Muscle layer of duodenum (tissue), 2 donors: ENCODE data around the gene PALB2.
A peak's percentile ranks its signal among the peaks of the same experiment; 100 is the strongest.
"Not testable (repeated sequence)": the region's sequence is repeated elsewhere in the genome, so short reads cannot be mapped to it uniquely, and the experiment has no call there.

ENCODE experiments used
- H3K27ac ChIP-seq: one replicate; pipeline ENCODE4 v1.7.0; 2013; ENCODE audit warnings: mild to moderate bottlenecking, low read length
- H3K27me3 ChIP-seq: one replicate; pipeline ENCODE4 v1.7.0; 2013; ENCODE audit warnings: low read depth, mild to moderate bottlenecking, control low read depth, low read length
- H3K36me3 ChIP-seq, 2 donors: one replicate each; pipeline ENCODE4 v1.7.0; 2013; ENCODE audit warnings: low read length in 2 of 2, control low read depth in 1 of 2, mild to moderate bottlenecking in 1 of 2; ENCODE audit not compliant: insufficient read depth in 2 of 2, control insufficient read depth in 1 of 2
- H3K4me1 ChIP-seq, 2 donors: one replicate each; pipeline ENCODE4 v1.7.0; 2013; ENCODE audit warnings: low read length in 2 of 2, mild to moderate bottlenecking in 2 of 2, control low read depth in 1 of 2, moderate library complexity in 1 of 2; ENCODE audit not compliant: insufficient read depth in 2 of 2, control insufficient read depth in 1 of 2
- H3K4me3 ChIP-seq, 2 donors: one replicate each; pipeline ENCODE4 v1.7.0; 2013; ENCODE audit warnings: low read length in 2 of 2, low read depth in 1 of 2, mild to moderate bottlenecking in 1 of 2
- H3K9me3 ChIP-seq, 2 donors: one replicate each; pipeline ENCODE4 v1.7.0; 2013; ENCODE audit warnings: low read length in 2 of 2, control low read depth in 1 of 2, mild to moderate bottlenecking in 1 of 2; ENCODE audit not compliant: control insufficient read depth in 1 of 2
- donor health status: healthy.

Gene PALB2

DNA sequence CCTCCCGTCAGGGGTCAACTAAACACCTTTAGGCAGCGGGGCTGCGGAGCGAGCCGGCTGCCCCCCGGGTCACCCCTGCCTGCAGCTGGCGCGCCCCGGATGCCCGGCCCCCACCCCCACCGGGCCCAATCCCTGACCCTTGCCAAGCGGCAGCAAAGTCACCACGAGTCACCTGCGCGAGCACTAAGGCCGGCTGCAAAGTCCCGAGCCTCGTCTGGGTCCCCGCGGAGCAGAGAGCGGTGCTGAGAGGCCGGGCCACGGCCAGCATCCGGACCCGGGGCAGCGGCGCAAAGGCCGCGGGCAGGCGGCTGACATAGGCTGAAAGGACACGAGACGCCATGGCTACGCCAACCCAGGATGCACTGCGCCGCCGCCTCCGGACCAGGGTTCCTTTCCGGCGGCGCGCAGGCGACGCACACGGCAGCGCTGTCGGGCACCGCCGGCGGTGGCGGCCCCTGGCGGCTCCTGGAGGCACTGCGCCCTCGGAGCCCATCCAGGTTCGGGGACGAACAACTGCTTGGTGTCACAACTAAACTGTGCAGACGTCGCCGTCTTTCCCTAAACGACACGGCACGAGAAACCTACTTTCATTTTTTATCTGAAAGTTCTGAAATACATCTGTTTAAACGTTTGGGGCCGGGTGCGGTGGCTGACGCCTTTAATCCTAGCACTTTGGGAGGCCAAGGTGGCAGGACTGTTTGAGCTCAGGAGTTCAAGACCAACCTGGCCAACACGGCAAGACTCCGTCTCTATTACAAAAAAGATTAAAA lies 45.0 kb downstream of the PALB2 start, which contains the start of gene NDUFAB1:
Gene NDUFAB1 (minus strand): TSS at position 366 of the 770 bp plus-strand sequence. CDS start 26 bp downstream, at position 340.
- Histone ChIP-seq H3K4me1 (peaks cover 7 to 19% of the 10 kb centered on the region in 2 donors), H3K36me3 (peaks cover 19 to 26% of the 10 kb centered on the region in 2 donors), H3K9me3 (no peaks in the 10 kb centered on the region), H3K4me3 (peak within 1 kb of the TSS; percentile 88 to 99), H3K27ac (peak within 1 kb of the TSS; percentile 77), H3K27me3 (no peaks in the 10 kb centered on the region)

DNA sequence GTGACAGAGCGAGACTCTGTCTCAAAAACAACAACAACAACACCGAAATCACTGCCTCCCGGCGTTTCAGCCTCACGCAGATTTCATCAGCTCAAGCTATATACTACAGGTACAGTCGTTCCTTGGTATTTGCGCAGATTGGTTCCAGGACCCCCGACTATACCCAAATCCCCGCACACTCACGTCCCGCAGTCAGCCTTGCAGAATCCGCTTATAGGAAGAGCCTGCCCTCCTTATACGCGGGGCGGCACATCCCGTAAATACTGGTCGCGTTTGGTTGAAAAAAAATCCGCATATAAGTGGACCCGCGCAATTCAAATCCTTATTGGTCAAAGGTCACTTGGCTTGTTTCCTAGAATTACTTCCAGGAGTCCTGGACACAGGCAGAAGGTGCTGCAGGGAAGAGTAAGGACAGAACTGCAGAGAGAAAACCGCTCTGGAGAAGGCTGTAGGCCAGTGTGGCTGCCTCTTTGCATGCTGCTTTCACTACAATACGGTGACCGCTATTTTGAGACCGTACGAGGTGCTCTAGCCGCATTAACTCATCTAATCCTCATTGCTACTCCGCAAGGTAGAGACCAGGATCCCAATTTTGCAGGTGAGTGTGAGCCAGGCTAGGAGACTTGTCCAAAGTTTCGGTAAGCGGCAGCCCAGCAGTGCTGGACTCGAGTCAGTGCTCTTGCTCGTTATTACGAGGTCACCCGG lies 45.7 kb downstream of the PALB2 start:
- H3K4me3 ChIP-seq = peak overlapping the region; percentile 88 to 99
- no peaks in the 10 kb centered on the region for H3K27me3 ChIP-seq
- H3K4me1 ChIP-seq = peaks cover 7 to 19% of the 10 kb centered on the region in 2 donors
- no peaks in the 10 kb centered on the region for H3K9me3 ChIP-seq
- peaks cover 20 to 29% of the 10 kb centered on the region in 2 donors for H3K36me3 ChIP-seq
- H3K27ac ChIP-seq = peak overlapping the region; percentile 77

DNA sequence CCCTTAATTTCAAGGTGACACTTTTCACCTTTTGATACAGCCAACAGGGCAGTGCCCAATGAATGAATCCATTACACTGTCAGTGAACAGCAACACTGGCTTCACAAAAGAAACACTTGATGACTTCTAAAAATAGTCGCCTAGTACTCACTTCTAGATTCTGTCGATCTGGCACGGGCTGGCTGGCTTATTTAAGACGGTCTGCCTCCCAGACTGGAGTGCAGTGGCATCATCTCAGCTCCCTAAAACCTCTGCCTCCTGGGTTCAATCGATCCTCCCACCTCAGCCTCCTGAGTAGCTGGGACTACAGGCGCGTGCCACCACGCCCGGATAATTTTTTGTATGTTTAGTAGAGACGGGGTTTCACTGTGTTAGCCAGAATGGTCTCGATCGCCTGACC lies 46.9 kb downstream of the PALB2 start:
- Histone ChIP-seq H3K9me3 (no peaks in the 10 kb centered on the region), H3K36me3 (peaks cover 23 to 41% of the 10 kb centered on the region in 2 donors), H3K4me1 (peaks cover 7 to 19% of the 10 kb centered on the region in 2 donors), H3K4me3 (no peak overlapping the region), H3K27ac (no peak overlapping the region), H3K27me3 (no peaks in the 10 kb centered on the region)

DNA sequence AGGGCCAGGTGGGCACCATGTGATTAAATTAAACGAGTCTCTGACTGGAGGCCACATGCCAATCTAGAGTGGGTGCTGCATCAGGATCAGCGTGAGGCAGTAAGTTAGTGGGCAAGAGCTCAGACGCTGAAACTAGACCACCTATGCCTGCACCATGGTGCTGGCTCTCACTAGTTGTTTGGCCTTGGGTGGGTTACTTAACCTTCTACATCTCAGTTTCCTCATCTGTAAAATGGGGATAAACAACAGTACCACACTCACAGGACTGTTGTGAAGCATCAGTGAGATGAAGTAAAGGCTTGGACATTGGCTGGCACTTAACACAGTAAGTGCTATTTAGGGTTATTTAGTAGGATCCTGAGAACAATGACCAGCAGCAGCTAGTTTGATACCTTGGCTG lies 50.9 kb downstream of the PALB2 start:
- H3K4me3 ChIP-seq = no peak overlapping the region
- peaks cover 4 to 22% of the 10 kb centered on the region in 2 donors for H3K4me1 ChIP-seq
- peaks cover 45 to 60% of the 10 kb centered on the region in 2 donors for H3K36me3 ChIP-seq
- no peaks in the 10 kb centered on the region for H3K27me3 ChIP-seq
- H3K27ac ChIP-seq = no peak overlapping the region
- H3K9me3 ChIP-seq = no peaks in the 10 kb centered on the region

DNA sequence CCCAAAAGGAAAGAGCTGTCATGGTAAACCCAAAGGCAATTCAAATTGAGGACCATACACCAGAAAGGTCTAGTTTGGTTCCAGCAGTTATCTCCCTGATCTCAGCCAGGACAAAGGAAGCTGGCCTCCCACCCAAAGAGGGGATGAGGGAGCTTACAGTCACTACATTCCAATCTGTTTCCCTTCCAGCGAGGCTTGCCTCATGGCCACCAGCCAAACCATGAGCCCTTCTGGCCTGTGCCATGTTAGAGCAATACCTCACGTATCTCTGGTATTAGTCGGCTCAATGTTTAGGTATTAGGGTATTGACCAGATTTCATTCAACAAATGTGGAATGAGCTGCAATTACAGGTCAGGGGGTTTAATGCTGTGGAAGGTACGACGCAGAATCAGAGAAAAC lies 53.4 kb downstream of the PALB2 start:
- no peak overlapping the region for H3K4me3 ChIP-seq
- peaks cover 53 to 63% of the 10 kb centered on the region in 2 donors for H3K36me3 ChIP-seq
- H3K9me3 ChIP-seq = no peaks in the 10 kb centered on the region
- no peak overlapping the region for H3K27ac ChIP-seq
- no peaks in the 10 kb centered on the region for H3K27me3 ChIP-seq
- peaks cover 3 to 7% of the 10 kb centered on the region in 2 donors for H3K4me1 ChIP-seq

DNA sequence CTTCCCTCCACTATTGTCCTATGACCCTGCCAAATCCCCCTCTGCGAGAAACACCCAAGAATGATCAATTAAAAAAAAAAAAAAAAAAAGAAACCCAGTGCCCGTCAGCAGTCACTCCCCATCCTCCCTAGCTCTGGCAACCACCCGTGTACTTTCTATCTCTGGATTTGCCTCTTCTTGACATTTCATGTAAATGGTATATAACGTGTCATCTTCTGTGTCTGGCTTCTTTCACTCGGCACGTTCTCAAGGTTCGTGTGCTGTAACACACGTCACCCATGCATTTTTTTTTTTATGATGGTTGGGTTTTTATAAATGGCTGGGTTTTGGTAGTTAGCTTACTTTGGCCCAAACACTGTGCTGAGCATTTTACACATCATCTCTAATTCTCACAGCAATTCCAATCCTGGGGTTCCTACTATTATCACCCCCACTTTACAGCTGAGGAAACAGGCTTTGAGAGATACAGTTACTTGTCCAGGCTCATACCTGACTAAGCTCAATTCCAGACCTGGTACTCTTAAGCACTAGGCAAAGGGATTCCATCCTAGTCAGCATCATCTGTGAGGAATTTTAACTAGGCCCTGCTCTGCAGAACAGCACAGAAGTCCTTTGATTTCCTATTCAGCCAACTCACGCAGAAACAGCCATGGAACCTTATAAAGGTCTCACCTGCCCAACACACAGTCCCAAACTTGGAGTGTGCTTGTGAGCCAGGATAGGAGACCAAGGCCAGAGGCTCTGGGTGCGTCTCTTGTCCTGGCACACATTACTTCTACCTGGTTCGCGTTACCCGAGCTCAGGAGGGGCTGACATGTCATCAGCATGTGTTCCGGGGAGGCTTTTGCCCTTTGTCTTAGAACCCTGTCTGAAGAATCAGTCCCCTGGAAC lies 56.7 kb downstream of the PALB2 start:
- Histone ChIP-seq H3K4me1 (peaks cover 0 to 7% of the 10 kb centered on the region in 2 donors), H3K36me3 (peaks cover 51 to 61% of the 10 kb centered on the region in 2 donors), H3K9me3 (no peaks in the 10 kb centered on the region), H3K4me3 (no peak overlapping the region), H3K27me3 (no peaks in the 10 kb centered on the region), H3K27ac (peak overlapping the region; percentile 67)

DNA sequence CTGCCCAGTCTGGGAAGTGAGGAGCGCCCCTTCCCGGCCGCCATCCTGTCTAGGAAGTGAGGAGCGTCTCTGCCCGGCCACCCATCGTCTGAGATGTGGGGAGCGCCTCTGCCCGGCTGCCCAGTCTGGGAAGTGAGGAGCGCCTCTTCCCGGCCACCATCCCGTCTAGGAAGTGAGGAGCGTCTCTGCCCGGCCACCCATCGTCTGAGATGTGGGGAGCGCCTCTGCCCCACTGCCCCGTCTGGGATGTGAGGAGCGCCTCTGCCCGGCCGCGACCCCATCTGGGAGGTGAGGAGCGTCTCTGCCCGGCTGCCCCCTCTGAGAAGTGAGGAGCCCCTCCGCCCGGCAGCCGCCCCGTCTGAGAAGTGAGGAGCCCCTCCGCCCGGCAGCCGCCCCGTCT lies 57.8 kb downstream of the PALB2 start:
- peaks cover 47 to 60% of the 10 kb centered on the region in 2 donors for H3K36me3 ChIP-seq
- H3K4me1 ChIP-seq, H3K27ac ChIP-seq, H3K4me3 ChIP-seq, H3K27me3 ChIP-seq, H3K9me3 ChIP-seq: not testable (repeated sequence)

DNA sequence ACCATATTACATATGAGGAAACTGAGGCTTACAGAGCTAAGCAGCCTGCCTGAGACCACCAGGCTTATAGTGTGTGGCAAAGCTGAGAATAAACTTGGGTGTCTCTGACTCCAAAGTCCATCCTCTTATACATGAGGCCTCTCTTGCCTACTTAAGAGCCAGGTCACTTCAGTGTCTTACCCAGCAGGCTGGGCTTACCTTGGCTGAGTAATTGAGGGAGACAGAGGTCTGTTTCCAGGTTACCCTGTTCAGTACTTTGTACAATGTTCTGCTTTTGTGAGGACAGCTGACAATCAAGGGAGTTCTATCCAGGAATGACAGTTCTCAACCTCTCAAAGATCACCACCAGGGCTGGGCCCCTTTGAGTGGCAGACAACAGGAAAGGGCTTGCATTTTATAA lies 59.3 kb downstream of the PALB2 start:
- Histone ChIP-seq H3K27me3 (no peaks in the 10 kb centered on the region), H3K9me3 (no peaks in the 10 kb centered on the region), H3K27ac (no peak overlapping the region), H3K36me3 (peaks cover 33 to 55% of the 10 kb centered on the region in 2 donors), H3K4me3 (no peak overlapping the region), H3K4me1 (peaks cover 0 to 3% of the 10 kb centered on the region in 2 donors)

DNA sequence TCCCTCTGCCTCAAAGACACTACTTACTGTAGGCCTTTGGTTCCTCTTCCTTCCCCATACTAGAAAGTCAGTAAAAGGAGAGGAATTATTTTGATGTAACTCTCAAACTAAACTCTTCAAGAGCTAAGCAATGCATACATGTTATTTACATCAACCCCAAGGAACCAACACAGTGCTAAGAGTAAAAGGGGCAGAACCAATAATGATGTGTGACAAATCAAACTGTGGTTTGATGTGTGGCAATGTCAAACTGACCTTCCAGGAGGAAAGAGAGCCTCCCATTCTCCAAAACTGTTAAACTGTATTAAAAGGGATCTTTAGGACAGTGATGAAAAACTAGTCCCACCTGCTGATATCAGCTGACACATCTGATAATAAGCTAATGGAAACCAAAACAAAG lies 60.7 kb downstream of the PALB2 start:
- Histone ChIP-seq H3K9me3 (no peaks in the 10 kb centered on the region), H3K4me1 (peaks cover 0 to 3% of the 10 kb centered on the region in 2 donors), H3K27me3 (no peaks in the 10 kb centered on the region), H3K27ac (no peak overlapping the region), H3K4me3 (no peak overlapping the region), H3K36me3 (peaks cover 29 to 46% of the 10 kb centered on the region in 2 donors)

DNA sequence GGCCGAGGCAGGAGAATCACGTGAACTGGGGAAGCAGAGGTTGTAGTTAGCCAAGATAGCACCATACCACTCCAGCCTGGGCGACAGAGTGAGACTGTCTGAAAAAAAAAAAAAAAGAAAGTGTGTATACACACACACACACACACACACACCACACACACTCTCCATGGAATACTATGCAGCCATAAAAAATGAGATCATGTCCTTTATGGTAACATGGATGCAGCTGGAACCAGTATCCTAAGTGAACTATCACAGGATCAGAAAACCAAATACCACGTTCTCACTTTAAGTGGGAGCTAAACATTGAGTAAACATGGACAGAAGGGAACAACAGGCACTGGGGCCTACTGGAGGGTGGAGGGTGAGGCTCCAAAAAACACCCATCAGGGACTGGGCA lies 61.7 kb downstream of the PALB2 start:
- Histone ChIP-seq H3K27ac (no peak overlapping the region), H3K27me3 (no peaks in the 10 kb centered on the region), H3K36me3 (peaks cover 22 to 41% of the 10 kb centered on the region in 2 donors), H3K4me1 (peaks cover 0 to 3% of the 10 kb centered on the region in 2 donors), H3K9me3 (no peaks in the 10 kb centered on the region), H3K4me3 (no peak overlapping the region)
